A673 (cell line): Measurements from ENCODE around the gene ENAH. TPM values are rescaled to one million over a fixed set of nuclear protein-coding genes. Genes with fewer than 3 reads are reported as not detected.

Experiments
- BruUV-seq: library from RNA; stranded (reverse); fragments of 400-500 nt; replicated peaks from 2 replicates; lab custom pipeline; 2021; lab: Mats Ljungman, UMichigan
- CTCF ChIA-PET: fragments of 300-600 bp; sonication (Branson Sonifier 250); formaldehyde crosslinking; loops from one replicate; lab custom pipeline; 2022; ENCODE audit warnings: antibody characterized with exemption; lab: Charles Lee
- POLR2A ChIA-PET: fragments of 300-600 bp; sonication (Branson Sonifier 250); formaldehyde crosslinking; loops from one replicate; lab custom pipeline; 2022; ENCODE audit warnings: antibody characterized with exemption; ENCODE audit not compliant: low non-redundant PET; lab: Charles Lee
- DNase-seq: peaks from one replicate; pipeline ENCODE4 v3.0.0-alpha.2; 2015; ENCODE audit warnings: low spot score
- H3K27ac ChIP-seq: fragments of 200-600 bp; sonication (generic); 2 replicates; pipeline ENCODE4 v1.5.1; 2016; ENCODE audit warnings: mixed run types, low read depth, mild to moderate bottlenecking, mixed read lengths, antibody characterized with exemption, low read length; ENCODE audit not compliant: poor library complexity, severe bottlenecking
- H3K27me3 ChIP-seq: fragments of 200-600 bp; sonication (generic); replicated peaks from 2 replicates; pipeline ENCODE4 v1.6.1; 2017; ENCODE audit warnings: mixed run types, low read depth, mild to moderate bottlenecking, mixed read lengths, antibody characterized with exemption, low read length; ENCODE audit not compliant: insufficient read depth, poor library complexity
- H3K36me3 ChIP-seq: fragments of 200-600 bp; sonication (generic); 2 replicates; pipeline ENCODE4 v1.6.1; 2016; ENCODE audit warnings: mixed run types, mild to moderate bottlenecking, mixed read lengths, antibody characterized with exemption, low read length; ENCODE audit not compliant: insufficient read depth, poor library complexity, severe bottlenecking
- H3K4me1 ChIP-seq: fragments of 200-600 bp; sonication (generic); 2 replicates; pipeline ENCODE4 v1.6.1; 2017; ENCODE audit warnings: mixed run types, mild to moderate bottlenecking, mixed read lengths, antibody characterized with exemption, low read length; ENCODE audit not compliant: insufficient read depth, poor library complexity, severe bottlenecking
- H3K4me3 ChIP-seq: fragments of 200-600 bp; sonication (generic); 2 replicates; pipeline ENCODE4 v1.5.1; 2016; ENCODE audit warnings: low read depth, mixed run types, mild to moderate bottlenecking, mixed read lengths, low read length; ENCODE audit not compliant: poor library complexity, severe bottlenecking
- H3K9me3 ChIP-seq: fragments of 200-600 bp; sonication (generic); 2 replicates; pipeline ENCODE4 v1.6.1; 2016; ENCODE audit warnings: mixed run types, low read depth, mild to moderate bottlenecking, mixed read lengths, antibody characterized with exemption, low read length; ENCODE audit not compliant: poor library complexity, severe bottlenecking
- CTCF ChIP-seq: fragments of 300-800, 200-600 bp; sonication (generic); conservative IDR thresholded peaks from 2 replicates; pipeline ENCODE4 v1.5.1; 2017; ENCODE audit warnings: low read depth, mild to moderate bottlenecking, antibody characterized with exemption, low read length, moderate library complexity, mixed read lengths
- EZH2 ChIP-seq: fragments of 200-600 bp; sonication (generic); IDR thresholded peaks from 2 replicates; pipeline ENCODE4 v1.6.1; 2017; ENCODE audit warnings: borderline replicate concordance, low read depth, mild to moderate bottlenecking, mixed read lengths, antibody characterized with exemption, low read length; ENCODE audit not compliant: poor library complexity, severe bottlenecking
- intact Hi-C: fragments of 100-400 bp; cut with micrococcal nuclease; formaldehyde crosslinking; loops from one replicate; pipeline ENCODE4 v1.10.0; 2022; ENCODE audit not compliant: unreplicated experiment
- total RNA-seq: library from RNA; stranded (reverse); gene quantifications from 2 replicates; pipeline ENCODE4 v1.2.3, GENCODE V29; 2021

The ENAH gene
- total RNA-seq, 1 experiment from 2014 or later, result 186 TPM

DNA sequence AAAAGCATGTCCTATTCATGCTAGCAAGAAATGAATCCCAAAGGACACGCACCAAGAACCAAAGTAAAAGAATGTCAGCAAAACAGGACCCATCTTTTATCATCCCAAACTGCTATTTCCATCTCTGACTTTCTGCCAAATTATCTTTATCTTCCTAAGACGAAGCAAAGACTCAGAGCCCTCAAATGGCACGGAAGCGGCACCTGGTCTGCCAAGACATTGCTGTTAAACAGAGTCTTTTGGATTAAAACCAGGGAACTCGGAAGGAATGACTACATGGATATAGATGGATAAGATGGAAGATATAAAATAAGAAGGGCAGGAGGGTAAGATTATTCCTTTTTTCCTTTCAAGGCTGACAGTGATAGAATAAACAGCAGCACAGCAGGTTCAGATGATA, 164.2 kb downstream of the ENAH start:
- no peak for DNase-seq
- H3K9me3 ChIP-seq, result no peaks in the 10 kb centered on the region
- no TSS peak for BruUV-seq
- TF ChIP-seq EZH2 (no peak), CTCF (no peak)
- H3K27ac ChIP-seq, result no peak overlapping the region
- POLR2A ChIA-PET, result no interaction called here
- no peak overlapping the region for H3K4me3 ChIP-seq
- H3K27me3 ChIP-seq, result no peaks in the 10 kb centered on the region
- CTCF ChIA-PET, result no interaction called here
- intact Hi-C loops, result no loop called here
- no peaks in the 10 kb centered on the region for H3K36me3 ChIP-seq
- H3K4me1 ChIP-seq, result no peaks in the 10 kb centered on the region

- TF ChIP-seq EZH2 (no peak), CTCF (no peak)
- no peak for DNase-seq
- BruUV-seq, result no TSS peak
- intact Hi-C loops, result no loop called here
- Histone ChIP-seq H3K9me3 (no peaks in the 10 kb centered on the region), H3K4me3 (no peak overlapping the region), H3K27ac (no peak overlapping the region), H3K4me1 (no peaks in the 10 kb centered on the region), H3K27me3 (no peaks in the 10 kb centered on the region), H3K36me3 (no peaks in the 10 kb centered on the region)
- ChIA-PET POLR2A (no interaction called here), CTCF (interaction anchor here (0.5 kb wide), 1 partner anchor 32 kb away, joined by 3 read pairs; no protein-coding TSS in a partner anchor)
Measured at GRCh38 chr1:225486856-225487255, 166.1 kb downstream of the ENAH start.

- intact Hi-C loops, result no loop called here
- TF ChIP-seq CTCF (no peak), EZH2 (no peak)
- ChIA-PET POLR2A (no interaction called here), CTCF (interaction anchor here (0.6 to 0.9 kb wide), 2 partner anchors 291 to 418 kb away, joined by 3 to 10 read pairs; no protein-coding TSS in a partner anchor)
- DNase-seq, result no peak
- H3K27me3 ChIP-seq, result no peaks in the 10 kb centered on the region
- no peaks in the 10 kb centered on the region for H3K4me1 ChIP-seq
- H3K9me3 ChIP-seq, result no peaks in the 10 kb centered on the region
- no peak overlapping the region for H3K27ac ChIP-seq
- no peaks in the 10 kb centered on the region for H3K36me3 ChIP-seq
- no TSS peak for BruUV-seq
- H3K4me3 ChIP-seq, result no peak overlapping the region
Measured at GRCh38 chr1:225485991-225486530, 166.9 kb downstream of the ENAH start.
